HepG2 (cell line): ENCODE results near the gene DNAJC1. TPM values are rescaled to one million over a fixed set of nuclear protein-coding genes. Genes with fewer than 3 reads are reported as not detected.
A peak's percentile ranks its signal among the peaks of the same experiment; 100 is the strongest.

Experiments used
- ARHGAP35 ChIP-seq: sonication (generic); formaldehyde crosslinking; IDR thresholded peaks from 2 replicates; pipeline ENCODE4 v1.9.0; 2022; ENCODE audit warnings: mild to moderate bottlenecking, inconsistent platforms, moderate library complexity, missing genetic modification reagents, borderline replicate concordance
- ATF7 ChIP-seq, 2 experiments: fragments of 450-650 bp in 1 of 2; sonication (generic) in 1 of 2; formaldehyde crosslinking in 1 of 2; IDR thresholded peaks; 2 replicates each; pipeline versions ENCODE4 v1.4.0 to v1.6.1; 2016 to 2020; ENCODE audit warnings: antibody characterized with exemption in 1 of 2, mild to moderate bottlenecking in 1 of 2, missing genetic modification reagents in 1 of 2
- BHLHE40 ChIP-seq: IDR thresholded peaks from 2 replicates; pipeline ENCODE4 v1.6.1; 2011; ENCODE audit warnings: low read length, improper control_type of control experiment
- BORCS8-MEF2B ChIP-seq: sonication (generic); formaldehyde crosslinking; IDR thresholded peaks from 2 replicates; pipeline ENCODE4 v1.8.0; 2022; ENCODE audit warnings: mild to moderate bottlenecking, missing genetic modification reagents
- ERF ChIP-seq: IDR thresholded peaks from 2 replicates; pipeline ENCODE4 v1.6.1; 2018; ENCODE audit warnings: missing biosample characterization, missing genetic modification reagents
- ESRRA ChIP-seq: sonication (generic); formaldehyde crosslinking; IDR thresholded peaks from 2 replicates; pipeline ENCODE4 v1.5.1; 2020; ENCODE audit warnings: mild to moderate bottlenecking, low read depth, missing genetic modification reagents
- HIVEP1 ChIP-seq: sonication (generic); formaldehyde crosslinking; IDR thresholded peaks from 2 replicates; pipeline ENCODE4 v1.4.0; 2020; ENCODE audit warnings: mild to moderate bottlenecking, missing genetic modification reagents
- MEF2D ChIP-seq: sonication (generic); formaldehyde crosslinking; IDR thresholded peaks from 2 replicates; pipeline ENCODE4 v1.5.1; 2020; ENCODE audit warnings: mild to moderate bottlenecking, missing genetic modification reagents
- MIXL1 ChIP-seq: IDR thresholded peaks from 2 replicates; pipeline ENCODE4 v1.6.1; 2016
- NFYB ChIP-seq: sonication (generic); formaldehyde crosslinking; IDR thresholded peaks from 2 replicates; pipeline ENCODE4 v1.4.0; 2020; ENCODE audit warnings: missing genetic modification reagents
- NR2F2 ChIP-seq: IDR thresholded peaks from 2 replicates; pipeline ENCODE4 v1.6.1; 2012; ENCODE audit warnings: low read depth, inconsistent platforms, borderline replicate concordance
- RCOR2 ChIP-seq: IDR thresholded peaks from 2 replicates; pipeline ENCODE4 v1.6.1; 2016; ENCODE audit warnings: missing biosample characterization, missing genetic modification reagents
- SKI ChIP-seq: fragments of 450-650 bp; IDR thresholded peaks from one replicate; pipeline ENCODE4 v1.6.1; 2018; ENCODE audit warnings: mild to moderate bottlenecking; ENCODE audit not compliant: partially characterized antibody
- SMARCE1 ChIP-seq: fragments of 450-650 bp; IDR thresholded peaks from 2 replicates; pipeline ENCODE4 v1.6.1; 2017; ENCODE audit warnings: borderline replicate concordance
- ZNF589 ChIP-seq: sonication (generic); formaldehyde crosslinking; conservative IDR thresholded peaks from 2 replicates; pipeline ENCODE4 v1.8.0; 2022; ENCODE audit warnings: mild to moderate bottlenecking, moderate library complexity, missing genetic modification reagents
- ZNF644 ChIP-seq: IDR thresholded peaks from 2 replicates; pipeline ENCODE4 v1.6.1; 2016; ENCODE audit warnings: low read depth
- polyA plus RNA-seq, 8 experiments: library from polyadenylated mRNA; depleted of rRNA in 3 of 8; stranded (reverse) in 7 of 8; unstranded in 1 of 8; fragments of >200 nt; fragmentation: Illumina TruSeq in 4 of 8; extraction: Trizol in 4 of 8; gene quantifications; 2 replicates each; pipeline versions ENCODE4 v1.2.1 to v1.2.3, GENCODE V29; 2011 to 2016; ENCODE audit warnings: low read depth in 4 of 8, missing spikeins in 1 of 8, mixed read lengths in 1 of 8; ENCODE audit not compliant: insufficient read depth in 1 of 8
- total RNA-seq, 5 experiments: library from RNA; depleted of rRNA; stranded (reverse); fragments of >200 nt; fragmentation: Illumina TruSeq; extraction: Trizol; gene quantifications; 2 replicates each; pipeline ENCODE4 v1.2.3, GENCODE V29; 2016; ENCODE audit warnings: low read depth in 1 of 5
- TF ChIP-seq, protein P1 (sequence below): sonication (generic); formaldehyde crosslinking; IDR thresholded peaks from 2 replicates; pipeline ENCODE4 v1.4.0; 2020; ENCODE audit warnings: missing genetic modification reagents
- TF ChIP-seq, protein P2 (sequence below): sonication (generic); formaldehyde crosslinking; IDR thresholded peaks from 2 replicates; pipeline ENCODE4 v1.5.0; 2020; ENCODE audit warnings: missing genetic modification reagents, mild to moderate bottlenecking, borderline replicate concordance
- TF ChIP-seq, protein P3 (sequence below): sonication (generic); formaldehyde crosslinking; IDR thresholded peaks from 2 replicates; pipeline ENCODE4 v1.4.0; 2020; ENCODE audit warnings: missing genetic modification reagents, borderline replicate concordance
- TF ChIP-seq, protein P4 (sequence below): IDR thresholded peaks from 2 replicates; pipeline ENCODE4 v1.6.1; 2016; ENCODE audit warnings: low read depth
- TF ChIP-seq, protein P5 (sequence below): IDR thresholded peaks from 2 replicates; pipeline ENCODE4 v1.4.0; 2020; ENCODE audit warnings: mild to moderate bottlenecking, missing genetic modification reagents

Gene DNAJC1
- total and polyA plus RNA-seq, 2 of the 13 experiments (the other 11 are each of a cell fraction or from before 2014, with no cell fraction given): 9.9 to 16.6 TPM

DNA sequence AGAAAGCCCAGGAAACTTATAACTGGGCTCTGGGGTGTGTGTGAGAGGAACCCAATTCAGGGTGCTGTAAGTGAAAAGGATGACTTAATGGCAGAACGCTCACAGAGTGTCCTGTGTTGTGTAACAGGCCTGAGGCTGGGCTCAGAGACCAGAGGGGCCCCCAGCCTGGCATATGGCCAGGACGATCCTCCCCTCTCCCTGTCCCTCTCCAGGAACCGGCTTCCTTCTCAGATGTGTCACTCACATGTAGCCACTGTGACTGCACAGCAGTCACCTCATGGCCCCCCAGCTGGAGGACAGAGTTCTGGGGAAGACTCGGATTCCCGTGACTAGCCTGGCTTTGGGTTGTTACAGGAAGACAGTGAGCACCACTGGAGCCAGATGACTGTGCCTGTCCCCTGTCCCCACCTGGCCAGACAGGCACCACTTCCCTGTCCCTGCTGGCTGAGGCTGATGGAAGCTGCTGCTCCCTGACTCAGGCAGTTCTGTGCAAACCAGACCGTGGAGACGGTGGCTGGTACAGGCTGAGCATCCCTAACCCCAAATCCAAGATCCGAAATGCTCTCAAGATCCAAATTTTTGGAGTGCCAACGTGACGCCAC lies 249.0 kb downstream of the DNAJC1 start (continued):
- TF ChIP-seq, protein P1, sequence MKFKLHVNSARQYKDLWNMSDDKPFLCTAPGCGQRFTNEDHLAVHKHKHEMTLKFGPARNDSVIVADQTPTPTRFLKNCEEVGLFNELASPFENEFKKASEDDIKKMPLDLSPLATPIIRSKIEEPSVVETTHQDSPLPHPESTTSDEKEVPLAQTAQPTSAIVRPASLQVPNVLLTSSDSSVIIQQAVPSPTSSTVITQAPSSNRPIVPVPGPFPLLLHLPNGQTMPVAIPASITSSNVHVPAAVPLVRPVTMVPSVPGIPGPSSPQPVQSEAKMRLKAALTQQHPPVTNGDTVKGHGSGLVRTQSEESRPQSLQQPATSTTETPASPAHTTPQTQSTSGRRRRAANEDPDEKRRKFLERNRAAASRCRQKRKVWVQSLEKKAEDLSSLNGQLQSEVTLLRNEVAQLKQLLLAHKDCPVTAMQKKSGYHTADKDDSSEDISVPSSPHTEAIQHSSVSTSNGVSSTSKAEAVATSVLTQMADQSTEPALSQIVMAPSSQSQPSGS (CRISPR knock-in tag): 0 out of 2 replicates have a peak, but pooled peaks have one; percentile 19
- TF ChIP-seq, protein P2, sequence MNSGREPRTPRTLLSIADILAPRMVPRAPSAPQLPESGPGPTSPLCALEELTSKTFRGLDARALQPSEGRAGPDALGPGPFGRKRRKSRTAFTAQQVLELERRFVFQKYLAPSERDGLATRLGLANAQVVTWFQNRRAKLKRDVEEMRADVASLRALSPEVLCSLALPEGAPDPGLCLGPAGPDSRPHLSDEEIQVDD (CRISPR knock-in tag): 0 out of 2 replicates have a peak, but pooled peaks have one; percentile 35
- no peak for TF ChIP-seq MIXL1 (CRISPR knock-in tag)
- peak; percentile 79 for TF ChIP-seq MEF2D
- TF ChIP-seq, protein P3, sequence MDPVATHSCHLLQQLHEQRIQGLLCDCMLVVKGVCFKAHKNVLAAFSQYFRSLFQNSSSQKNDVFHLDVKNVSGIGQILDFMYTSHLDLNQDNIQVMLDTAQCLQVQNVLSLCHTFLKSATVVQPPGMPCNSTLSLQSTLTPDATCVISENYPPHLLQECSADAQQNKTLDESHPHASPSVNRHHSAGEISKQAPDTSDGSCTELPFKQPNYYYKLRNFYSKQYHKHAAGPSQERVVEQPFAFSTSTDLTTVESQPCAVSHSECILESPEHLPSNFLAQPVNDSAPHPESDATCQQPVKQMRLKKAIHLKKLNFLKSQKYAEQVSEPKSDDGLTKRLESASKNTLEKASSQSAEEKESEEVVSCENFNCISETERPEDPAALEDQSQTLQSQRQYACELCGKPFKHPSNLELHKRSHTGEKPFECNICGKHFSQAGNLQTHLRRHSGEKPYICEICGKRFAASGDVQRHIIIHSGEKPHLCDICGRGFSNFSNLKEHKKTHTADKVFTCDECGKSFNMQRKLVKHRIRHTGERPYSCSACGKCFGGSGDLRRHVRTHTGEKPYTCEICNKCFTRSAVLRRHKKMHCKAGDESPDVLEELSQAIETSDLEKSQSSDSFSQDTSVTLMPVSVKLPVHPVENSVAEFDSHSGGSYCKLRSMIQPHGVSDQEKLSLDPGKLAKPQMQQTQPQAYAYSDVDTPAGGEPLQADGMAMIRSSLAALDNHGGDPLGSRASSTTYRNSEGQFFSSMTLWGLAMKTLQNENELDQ (CRISPR knock-in tag): no peak
- TF ChIP-seq RCOR2: 0 out of 2 replicates have a peak, but pooled peaks have one; percentile 29
- peak; percentile 19; the same call in 1 of the 2 replicates for TF ChIP-seq BORCS8-MEF2B (CRISPR knock-in tag)
- no peak for TF ChIP-seq ZNF589 (CRISPR knock-in tag)
- TF ChIP-seq ATF7 (IDR thresholded peaks at IDR 0.05): no peak
- TF ChIP-seq ATF7 (CRISPR knock-in tag; IDR thresholded peaks at IDR 0.05): 0 out of 2 replicates have a peak, but pooled peaks have one; percentile 39
- TF ChIP-seq SKI: peak; percentile 63
- no peak for TF ChIP-seq ESRRA
- TF ChIP-seq, protein P4, sequence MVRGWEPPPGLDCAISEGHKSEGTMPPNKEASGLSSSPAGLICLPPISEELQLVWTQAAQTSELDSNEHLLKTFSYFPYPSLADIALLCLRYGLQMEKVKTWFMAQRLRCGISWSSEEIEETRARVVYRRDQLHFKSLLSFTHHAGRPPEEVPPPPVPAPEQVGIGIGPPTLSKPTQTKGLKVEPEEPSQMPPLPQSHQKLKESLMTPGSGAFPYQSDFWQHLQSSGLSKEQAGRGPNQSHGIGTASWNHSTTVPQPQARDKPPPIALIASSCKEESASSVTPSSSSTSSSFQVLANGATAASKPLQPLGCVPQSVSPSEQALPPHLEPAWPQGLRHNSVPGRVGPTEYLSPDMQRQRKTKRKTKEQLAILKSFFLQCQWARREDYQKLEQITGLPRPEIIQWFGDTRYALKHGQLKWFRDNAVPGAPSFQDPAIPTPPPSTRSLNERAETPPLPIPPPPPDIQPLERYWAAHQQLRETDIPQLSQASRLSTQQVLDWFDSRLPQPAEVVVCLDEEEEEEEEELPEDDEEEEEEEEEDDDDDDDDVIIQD (CRISPR knock-in tag): peak; percentile 84; the same call in 1 of the 2 replicates
- TF ChIP-seq NFYB (CRISPR knock-in tag): no peak
- no peak for TF ChIP-seq SMARCE1
- TF ChIP-seq ARHGAP35 (CRISPR knock-in tag): no peak
- no peak for TF ChIP-seq ZNF644 (CRISPR knock-in tag)
- peak; percentile 49; the same call in 1 of the 2 replicates for TF ChIP-seq HIVEP1 (CRISPR knock-in tag)
- TF ChIP-seq BHLHE40: no peak
- no peak for TF ChIP-seq ERF (CRISPR knock-in tag)
- no peak for TF ChIP-seq NR2F2
- TF ChIP-seq, protein P5, sequence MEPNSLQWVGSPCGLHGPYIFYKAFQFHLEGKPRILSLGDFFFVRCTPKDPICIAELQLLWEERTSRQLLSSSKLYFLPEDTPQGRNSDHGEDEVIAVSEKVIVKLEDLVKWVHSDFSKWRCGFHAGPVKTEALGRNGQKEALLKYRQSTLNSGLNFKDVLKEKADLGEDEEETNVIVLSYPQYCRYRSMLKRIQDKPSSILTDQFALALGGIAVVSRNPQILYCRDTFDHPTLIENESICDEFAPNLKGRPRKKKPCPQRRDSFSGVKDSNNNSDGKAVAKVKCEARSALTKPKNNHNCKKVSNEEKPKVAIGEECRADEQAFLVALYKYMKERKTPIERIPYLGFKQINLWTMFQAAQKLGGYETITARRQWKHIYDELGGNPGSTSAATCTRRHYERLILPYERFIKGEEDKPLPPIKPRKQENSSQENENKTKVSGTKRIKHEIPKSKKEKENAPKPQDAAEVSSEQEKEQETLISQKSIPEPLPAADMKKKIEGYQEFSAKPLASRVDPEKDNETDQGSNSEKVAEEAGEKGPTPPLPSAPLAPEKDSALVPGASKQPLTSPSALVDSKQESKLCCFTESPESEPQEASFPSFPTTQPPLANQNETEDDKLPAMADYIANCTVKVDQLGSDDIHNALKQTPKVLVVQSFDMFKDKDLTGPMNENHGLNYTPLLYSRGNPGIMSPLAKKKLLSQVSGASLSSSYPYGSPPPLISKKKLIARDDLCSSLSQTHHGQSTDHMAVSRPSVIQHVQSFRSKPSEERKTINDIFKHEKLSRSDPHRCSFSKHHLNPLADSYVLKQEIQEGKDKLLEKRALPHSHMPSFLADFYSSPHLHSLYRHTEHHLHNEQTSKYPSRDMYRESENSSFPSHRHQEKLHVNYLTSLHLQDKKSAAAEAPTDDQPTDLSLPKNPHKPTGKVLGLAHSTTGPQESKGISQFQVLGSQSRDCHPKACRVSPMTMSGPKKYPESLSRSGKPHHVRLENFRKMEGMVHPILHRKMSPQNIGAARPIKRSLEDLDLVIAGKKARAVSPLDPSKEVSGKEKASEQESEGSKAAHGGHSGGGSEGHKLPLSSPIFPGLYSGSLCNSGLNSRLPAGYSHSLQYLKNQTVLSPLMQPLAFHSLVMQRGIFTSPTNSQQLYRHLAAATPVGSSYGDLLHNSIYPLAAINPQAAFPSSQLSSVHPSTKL: peak; percentile 83
